H7 (cell line): ENCODE results near the gene KIRREL1. TPM values are rescaled to one million over a fixed set of nuclear protein-coding genes. Genes with fewer than 3 reads are reported as not detected.
A peak's percentile ranks its signal among the peaks of the same experiment; 100 is the strongest.

ENCODE experiments used
- DNase-seq: peaks from one replicate; pipeline ENCODE4 v3.0.0; 2012
- H3K27me3 ChIP-seq: 2 replicates; pipeline ENCODE4 v1.6.0; 2011; ENCODE audit warnings: mild to moderate bottlenecking, low read length; ENCODE audit not compliant: control insufficient read depth, insufficient read depth
- H3K36me3 ChIP-seq: replicated peaks from 2 replicates; pipeline ENCODE4 v1.5.1; 2011; ENCODE audit warnings: low read length; ENCODE audit not compliant: control insufficient read depth, insufficient read depth
- H3K4me3 ChIP-seq: 2 replicates; pipeline ENCODE4 v1.5.1; 2011; ENCODE audit warnings: low read depth, mild to moderate bottlenecking, control low read depth, low read length, moderate library complexity; ENCODE audit not compliant: insufficient read depth
- total RNA-seq: library from RNA; depleted of rRNA; stranded (reverse); fragments of >200 nt; shearing (Covaris generic); gene quantifications from 2 replicates; pipeline ENCODE4 v1.2.3, GENCODE V29; 2014

The KIRREL1 gene
- total RNA-seq, 1 experiment from 2014 or later = 56.5 TPM

- no peak for DNase-seq
- Histone ChIP-seq H3K27me3 (no peaks in the 10 kb centered on the region), H3K4me3 (no peak overlapping the region), H3K36me3 (no peaks in the 10 kb centered on the region)
Measured at GRCh38 chr1:158046715-158047510, 53.5 kb downstream of the KIRREL1 start.

GRCh38 chr1:158048371-158049067 lies 55.1 kb downstream of the KIRREL1 start:
- DNase-seq = no peak
- no peaks in the 10 kb centered on the region for H3K27me3 ChIP-seq
- no peaks in the 10 kb centered on the region for H3K36me3 ChIP-seq
- no peak overlapping the region for H3K4me3 ChIP-seq

- no peak for DNase-seq
- no peak overlapping the region for H3K4me3 ChIP-seq
- H3K36me3 ChIP-seq = no peaks in the 10 kb centered on the region
- no peaks in the 10 kb centered on the region for H3K27me3 ChIP-seq
Measured at GRCh38 chr1:158049853-158050252, 56.4 kb downstream of the KIRREL1 start.

GRCh38 chr1:158053276-158053675 lies 59.8 kb downstream of the KIRREL1 start:
- DNase-seq = no peak
- Histone ChIP-seq H3K27me3 (no peaks in the 10 kb centered on the region), H3K4me3 (no peak overlapping the region), H3K36me3 (peaks cover 2% of the 10 kb centered on the region)

GRCh38 chr1:158054721-158055120 lies 61.3 kb downstream of the KIRREL1 start:
- Histone ChIP-seq H3K27me3 (no peaks in the 10 kb centered on the region), H3K36me3 (peaks cover 2% of the 10 kb centered on the region), H3K4me3 (no peak overlapping the region)
- DNase-seq = no peak

- DNase-seq = no peak
- Histone ChIP-seq H3K27me3 (no peaks in the 10 kb centered on the region), H3K36me3 (peaks cover 2% of the 10 kb centered on the region), H3K4me3 (no peak overlapping the region)
Measured at GRCh38 chr1:158055854-158056253, 62.4 kb downstream of the KIRREL1 start.

- H3K4me3 ChIP-seq = no peak overlapping the region
- DNase-seq = no peak
- peaks cover 2% of the 10 kb centered on the region for H3K36me3 ChIP-seq
- H3K27me3 ChIP-seq = no peaks in the 10 kb centered on the region
Measured at GRCh38 chr1:158056498-158056897, 63.1 kb downstream of the KIRREL1 start.

- no peaks in the 10 kb centered on the region for H3K27me3 ChIP-seq
- no peak for DNase-seq
- H3K4me3 ChIP-seq = no peak overlapping the region
- peaks cover 2% of the 10 kb centered on the region for H3K36me3 ChIP-seq
Measured at GRCh38 chr1:158058237-158058985, 65.0 kb downstream of the KIRREL1 start.

GRCh38 chr1:158059984-158060383 lies 66.5 kb downstream of the KIRREL1 start:
- no peaks in the 10 kb centered on the region for H3K27me3 ChIP-seq
- DNase-seq = peak; percentile 67
- peaks cover 2% of the 10 kb centered on the region for H3K36me3 ChIP-seq
- H3K4me3 ChIP-seq = no peak overlapping the region

- no peaks in the 10 kb centered on the region; the same call in 1 of the 2 replicates for H3K36me3 ChIP-seq
- no peaks in the 10 kb centered on the region for H3K27me3 ChIP-seq
- H3K4me3 ChIP-seq = no peak overlapping the region
- DNase-seq = no peak
Measured at GRCh38 chr1:158062174-158062573, 68.7 kb downstream of the KIRREL1 start.

GRCh38 chr1:158067662-158068061 lies 74.2 kb downstream of the KIRREL1 start:
- Histone ChIP-seq H3K4me3 (no peak overlapping the region), H3K27me3 (no peaks in the 10 kb centered on the region), H3K36me3 (no peaks in the 10 kb centered on the region)
- no peak for DNase-seq

- no peak for DNase-seq
- no peaks in the 10 kb centered on the region for H3K27me3 ChIP-seq
- no peaks in the 10 kb centered on the region; the same call in 1 of the 2 replicates for H3K36me3 ChIP-seq
- no peak overlapping the region for H3K4me3 ChIP-seq
Measured at GRCh38 chr1:158068918-158069317, 75.5 kb downstream of the KIRREL1 start.

- H3K27me3 ChIP-seq = no peaks in the 10 kb centered on the region
- H3K4me3 ChIP-seq = no peak overlapping the region
- DNase-seq = no peak
- no peaks in the 10 kb centered on the region; the same call in none of the 2 replicates for H3K36me3 ChIP-seq
Measured at GRCh38 chr1:158071138-158071537, 77.7 kb downstream of the KIRREL1 start.

GRCh38 chr1:158075078-158075477 lies 81.6 kb downstream of the KIRREL1 start:
- H3K36me3 ChIP-seq = peaks cover 2% of the 10 kb centered on the region
- no peak overlapping the region for H3K4me3 ChIP-seq
- no peaks in the 10 kb centered on the region for H3K27me3 ChIP-seq
- DNase-seq = no peak
